COR-L47 (cell line): ENCODE measurements around the gene SMG5.

Source experiments
- DNase-seq: peaks from one replicate; lab custom pipeline; 2025; lab: John Stamatoyannopoulos, UW

The SMG5 gene

GRCh38 chr1:156212130-156212529 lies 70.5 kb downstream of the SMG5 start:
- no peak for DNase-seq

DNA sequence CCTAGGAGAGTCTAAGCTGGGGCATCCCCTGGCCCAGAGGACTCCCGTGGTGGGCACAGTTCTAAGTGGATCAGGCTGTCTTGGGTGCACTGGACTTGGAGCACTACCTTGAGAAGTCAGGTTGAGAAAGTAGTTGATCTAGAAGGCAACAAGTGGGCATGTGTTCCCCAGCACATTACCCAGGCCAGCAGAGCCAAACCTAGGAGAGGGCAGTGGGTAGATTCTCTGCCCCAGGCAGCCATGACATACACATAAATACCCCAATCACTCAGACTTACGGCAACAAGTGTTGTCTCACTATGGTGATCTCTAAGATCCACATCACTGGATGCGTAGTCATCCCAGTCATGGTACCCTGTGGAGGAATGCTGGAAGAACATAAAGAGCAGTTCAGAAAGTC lies 71.4 kb downstream of the SMG5 start:
- DNase-seq, result no peak

- DNase-seq, result no peak
Measured at GRCh38 chr1:156204686-156205085, 77.9 kb downstream of the SMG5 start.

GRCh38 chr1:156203331-156203730 lies 79.3 kb downstream of the SMG5 start:
- no peak for DNase-seq

DNA sequence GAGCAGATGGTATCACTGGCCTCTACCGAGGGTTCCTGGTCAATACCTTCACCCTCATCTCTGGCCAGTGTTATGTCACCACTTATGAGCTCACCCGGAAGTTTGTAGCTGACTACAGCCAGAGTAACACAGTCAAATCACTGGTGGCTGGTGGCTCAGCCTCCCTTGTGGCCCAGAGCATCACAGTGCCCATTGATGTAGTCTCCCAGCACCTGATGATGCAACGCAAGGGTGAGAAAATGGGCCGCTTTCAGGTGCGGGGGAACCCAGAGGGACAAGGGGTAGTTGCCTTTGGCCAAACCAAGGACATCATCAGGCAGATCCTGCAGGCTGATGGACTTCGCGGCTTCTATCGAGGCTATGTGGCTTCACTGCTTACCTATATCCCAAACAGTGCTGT lies 82.6 kb downstream of the SMG5 start:
- DNase-seq, result no peak
